Posterior vena cava (tissue), 2 donors: ENCODE data around the gene BAZ2B. TPM values are rescaled to one million over a fixed set of nuclear protein-coding genes. Genes with fewer than 3 reads are reported as not detected.

Experiments
- DNase-seq: peaks from one replicate; pipeline ENCODE4 v3.0.0-alpha.2; 2020; ENCODE audit warnings: low spot score
- intact Hi-C, 2 donors: fragments of 100-400 bp; cut with DNase I; formaldehyde crosslinking; loops; one replicate each; pipeline versions ENCODE4 v1.14.1 to v1.14.2; 2022 to 2023
- total RNA-seq, 2 donors: library from RNA; stranded (reverse); fragmentation: NEBNext Ultra II Directional; extraction: Animal tissue kit (Norgen Biotek cat#: 25700); gene quantifications; one replicate each; pipeline ENCODE4 v1.2.1, GENCODE V29; 2021
- donor health status: DM: yes; HTN: yes; CAD: no.
- donor health status: DM: yes; HTN: yes; CAD: no.

BAZ2B gene
- total RNA-seq, 2 donors from 2014 or later: 63.2 to 66.7 TPM

DNA sequence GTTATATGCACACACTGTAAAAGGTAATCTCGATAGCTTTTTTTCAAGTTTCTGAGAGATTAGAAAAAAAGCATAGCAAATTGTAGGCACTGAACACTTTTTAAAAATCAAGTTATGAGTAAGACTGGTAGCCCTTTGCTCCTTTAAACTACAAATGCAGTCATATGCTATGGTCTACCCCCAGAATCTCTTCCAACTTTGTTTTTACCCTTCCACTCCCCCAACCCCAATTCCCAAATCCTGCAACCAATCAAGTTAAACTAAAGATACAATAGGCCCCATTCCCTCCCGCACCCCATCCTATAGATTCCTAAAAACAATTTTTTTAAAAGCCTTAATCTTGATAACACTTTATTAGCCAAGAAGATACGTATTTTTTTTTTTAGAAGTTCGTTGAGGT, 752 bp upstream of the BAZ2B start:
- no peak for DNase-seq
- intact Hi-C loops: no loop called here

GRCh38 chr2:159615367-159616285, 722 bp downstream of the BAZ2B start:
- intact Hi-C loops: no loop called here
- DNase-seq: peak; percentile 95

DNA sequence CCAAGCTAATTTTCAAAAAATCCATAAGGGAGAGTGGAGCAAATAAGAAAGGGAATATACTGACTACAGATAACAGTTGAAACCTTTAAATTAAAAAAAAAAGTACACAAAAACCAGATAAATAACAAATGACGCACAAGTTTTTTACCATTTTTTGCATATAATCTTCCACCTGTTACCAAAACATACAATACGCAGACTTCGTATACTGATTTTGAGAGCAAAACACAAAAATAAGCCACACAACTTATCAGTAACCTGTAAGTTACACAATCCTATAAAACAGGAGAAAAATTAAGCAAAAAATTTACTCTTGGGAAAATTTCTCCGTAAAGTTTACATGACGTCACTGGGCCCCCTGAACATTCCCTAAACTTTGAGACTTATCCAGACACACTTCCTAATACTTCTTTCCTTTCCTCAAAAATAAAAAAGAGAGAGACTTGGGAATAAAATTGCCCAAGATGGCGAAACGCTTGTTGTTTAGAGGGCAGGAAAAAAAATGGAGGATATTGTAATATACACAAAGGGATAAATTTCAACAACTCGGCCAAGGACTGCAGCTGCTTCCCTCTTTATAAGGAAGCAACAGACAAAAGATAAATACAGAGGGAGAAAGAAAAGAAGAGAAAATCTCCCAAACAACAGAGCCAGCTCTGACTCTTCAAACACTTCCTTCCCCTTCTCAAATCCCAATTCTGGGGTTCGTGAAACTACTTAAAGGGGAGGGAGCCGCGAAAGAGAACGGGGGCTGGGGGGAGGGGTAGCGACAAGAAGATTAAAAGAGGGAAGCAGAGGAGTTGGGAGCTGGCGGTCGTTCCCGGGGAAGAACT, 1.6 kb downstream of the BAZ2B start:
- no peak for DNase-seq
- intact Hi-C loops: no loop called here

DNA sequence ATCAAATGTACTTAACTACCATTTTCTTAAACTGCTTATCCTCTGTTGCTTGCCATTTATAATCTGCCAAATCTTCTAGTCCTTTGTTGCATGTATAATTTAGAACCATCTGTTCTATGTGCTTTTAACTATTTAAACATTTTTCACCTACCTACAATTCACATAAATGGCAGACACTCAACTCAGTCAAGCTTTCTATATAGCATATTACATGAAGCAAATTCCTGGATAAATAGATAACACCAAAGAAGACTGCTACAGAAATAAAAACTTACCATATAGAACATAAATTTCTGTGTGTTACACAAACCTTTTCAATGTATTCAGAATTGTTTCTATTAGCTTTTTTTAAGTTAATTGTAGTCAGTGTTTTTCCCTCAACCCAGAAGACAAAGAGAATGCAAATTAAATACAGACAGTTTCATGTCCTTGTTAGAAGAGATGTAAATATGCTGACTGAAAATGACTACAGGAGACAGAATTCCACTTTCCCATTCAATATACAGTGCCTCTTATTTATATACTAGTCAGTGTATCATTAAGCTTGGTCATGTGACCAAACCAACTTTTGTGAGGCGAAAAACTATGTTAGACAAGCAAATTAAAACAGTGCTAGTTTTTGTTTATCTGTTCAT, 2.6 kb downstream of the BAZ2B start:
- DNase-seq: no peak
- intact Hi-C loops: no loop called here

- no peak for DNase-seq
- intact Hi-C loops: no loop called here
Measured at GRCh38 chr2:159613091-159613490, 3.3 kb downstream of the BAZ2B start.

- intact Hi-C loops: no loop called here
- DNase-seq: no peak
Measured at GRCh38 chr2:159612255-159612901, 4.0 kb downstream of the BAZ2B start.

- intact Hi-C loops: no loop called here
Measured at GRCh38 chr2:159609811-159610549, 6.4 kb downstream of the BAZ2B start.

GRCh38 chr2:159608723-159609308, 7.5 kb downstream of the BAZ2B start:
- intact Hi-C loops: no loop called here
- DNase-seq: no peak

More at GRCh38 chr2:159609811-159610549, 6.4 kb downstream of the BAZ2B start:
- DNase-seq: no peak

- DNase-seq: no peak
- intact Hi-C loops: no loop called here
Measured at GRCh38 chr2:159608108-159608507, 8.2 kb downstream of the BAZ2B start.

DNA sequence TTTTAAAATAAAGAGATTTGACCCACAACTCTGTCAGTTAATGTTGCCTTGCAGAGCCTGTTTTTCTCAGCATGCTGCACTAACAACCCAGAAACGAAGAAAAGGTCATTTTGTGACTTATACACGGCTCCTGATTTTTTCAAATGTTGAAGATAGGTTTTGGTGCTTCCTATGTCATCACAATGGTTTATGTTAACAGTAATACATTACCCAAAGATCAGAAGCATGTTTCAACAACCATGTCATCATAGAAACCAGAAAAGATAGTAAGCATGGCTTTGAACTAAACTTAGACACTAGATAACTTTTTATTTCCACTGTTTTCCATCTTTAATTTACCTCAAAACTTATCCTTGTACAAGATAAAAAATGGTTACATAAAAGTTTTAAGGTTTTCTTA, 10.1 kb downstream of the BAZ2B start:
- intact Hi-C loops: no loop called here
- no peak for DNase-seq

- no peak for DNase-seq
- intact Hi-C loops: no loop called here
Measured at GRCh38 chr2:159605441-159606178, 10.7 kb downstream of the BAZ2B start.

DNA sequence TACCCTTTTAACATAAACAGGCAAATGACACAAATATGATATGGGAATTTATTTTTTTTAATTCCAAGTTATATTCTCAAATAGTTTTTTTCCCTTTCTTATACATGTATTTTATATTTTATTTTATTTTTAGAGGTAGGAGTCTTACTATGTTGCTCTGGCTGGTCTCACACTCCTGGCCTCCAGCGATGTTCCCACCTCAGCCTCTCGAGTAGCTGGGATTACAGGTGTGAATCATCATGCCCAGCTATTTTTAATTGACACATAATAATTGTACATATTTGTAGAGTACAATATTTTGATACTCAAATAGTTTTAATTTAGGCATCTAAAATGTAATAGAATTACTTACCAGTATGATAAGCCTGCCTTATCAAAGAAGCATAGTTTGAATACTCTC, 12.2 kb downstream of the BAZ2B start:
- intact Hi-C loops: no loop called here
- DNase-seq: no peak

DNA sequence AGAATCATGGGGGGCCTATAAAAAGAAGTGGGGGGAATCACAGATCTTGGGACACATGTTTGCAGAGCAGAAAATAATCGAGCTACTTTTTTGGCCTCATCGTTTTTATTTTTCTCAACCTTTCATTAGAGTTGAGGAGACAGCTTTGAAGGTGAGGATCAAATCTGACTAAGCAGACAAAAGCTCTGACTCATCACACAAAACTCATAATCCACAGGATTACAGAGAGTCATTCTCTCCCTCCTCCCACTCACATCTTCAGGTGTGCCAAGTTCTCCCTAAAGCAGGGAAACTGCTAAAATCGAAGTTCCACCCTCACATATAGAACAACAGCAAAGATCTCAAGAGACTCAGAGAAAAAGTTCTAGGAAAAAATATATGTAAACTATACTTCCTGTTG, 15.6 kb downstream of the BAZ2B start:
- no peak for DNase-seq
- intact Hi-C loops: no loop called here

DNA sequence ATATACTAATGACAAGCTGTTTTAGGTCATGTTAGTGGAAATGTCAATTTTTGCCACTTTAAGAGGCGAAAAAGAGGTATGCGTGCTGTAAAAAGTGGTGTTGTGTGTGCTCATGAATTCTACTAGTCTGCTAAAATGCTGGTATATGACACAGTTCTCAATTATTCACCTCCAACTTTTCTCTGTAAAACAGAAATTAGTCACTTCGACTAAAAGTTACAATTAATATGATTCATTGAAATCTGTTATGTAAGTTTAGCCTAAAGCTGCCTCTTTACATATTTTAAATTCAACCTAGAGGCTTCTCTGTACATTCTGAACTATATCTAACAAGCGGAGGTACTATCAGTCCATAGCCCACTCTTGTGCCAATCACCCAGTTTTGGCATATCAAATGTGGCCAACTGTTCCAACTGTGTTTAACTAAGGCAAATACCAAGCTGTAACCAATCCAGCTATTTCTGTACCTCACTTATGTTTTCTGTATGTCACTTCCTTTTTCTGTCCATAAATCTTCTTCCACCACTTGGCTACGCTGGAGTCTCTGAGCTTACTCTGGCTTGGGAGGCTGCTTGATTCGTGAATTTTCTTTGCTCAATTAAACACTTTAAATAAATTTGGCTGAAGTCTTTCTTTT, 20.8 kb downstream of the BAZ2B start:
- intact Hi-C loops: no loop called here
- no peak for DNase-seq

GRCh38 chr2:159592441-159592840, 23.9 kb downstream of the BAZ2B start:
- intact Hi-C loops: no loop called here

DNA sequence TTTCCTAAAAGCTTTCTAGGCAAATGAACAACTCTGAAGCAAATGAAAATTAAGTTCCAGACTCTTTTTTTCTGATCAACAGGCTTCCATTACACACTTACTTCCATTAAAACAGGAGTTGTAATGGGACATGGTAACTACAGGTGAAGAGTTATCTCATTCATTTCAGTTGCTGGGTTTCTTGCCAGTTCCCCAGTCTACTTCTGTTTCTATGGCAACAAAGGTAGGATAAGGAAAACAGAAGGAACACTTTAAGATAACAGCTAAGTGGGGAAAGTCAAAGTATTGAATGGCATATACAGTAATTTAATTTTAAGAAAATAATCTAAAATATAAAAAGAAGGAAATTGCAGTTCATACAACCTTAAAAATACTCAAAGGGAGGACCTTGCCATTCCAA, 25.1 kb downstream of the BAZ2B start:
- intact Hi-C loops: no loop called here
- no peak for DNase-seq

More at GRCh38 chr2:159592441-159592840, 23.9 kb downstream of the BAZ2B start:
- no peak for DNase-seq

DNA sequence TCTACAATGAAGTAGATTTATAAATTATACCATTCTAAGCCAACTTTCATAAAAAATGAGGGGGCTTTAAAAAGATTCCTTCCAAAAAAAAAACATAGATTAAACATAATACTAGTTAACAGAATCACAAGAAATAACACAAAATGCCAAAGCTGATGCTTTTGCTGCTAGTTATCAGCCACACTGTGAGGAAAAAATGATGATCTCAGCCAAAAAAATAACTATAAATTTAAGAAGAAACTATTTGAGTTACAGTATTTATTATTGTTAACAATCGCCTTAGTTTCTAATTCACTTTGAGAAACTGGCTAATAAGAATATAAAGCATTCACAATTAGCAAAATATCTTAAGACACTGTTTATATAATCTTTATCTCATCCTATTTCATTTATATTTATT, 27.1 kb downstream of the BAZ2B start:
- intact Hi-C loops: no loop called here
- no peak for DNase-seq
